ENCODE data around the gene ODF4.

The ODF4 gene, protein sequence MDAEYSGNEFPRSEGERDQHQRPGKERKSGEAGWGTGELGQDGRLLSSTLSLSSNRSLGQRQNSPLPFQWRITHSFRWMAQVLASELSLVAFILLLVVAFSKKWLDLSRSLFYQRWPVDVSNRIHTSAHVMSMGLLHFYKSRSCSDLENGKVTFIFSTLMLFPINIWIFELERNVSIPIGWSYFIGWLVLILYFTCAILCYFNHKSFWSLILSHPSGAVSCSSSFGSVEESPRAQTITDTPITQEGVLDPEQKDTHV
- 0 to 0.12 (median 0) reads per million in 18 experiments for total RNA-seq

- DNase-seq, result no peak
These were observed at the start of gene ODF4 for GRCh38 chr17:8339540-8339939. Gene ODF4 (plus strand): TSS chr17:8339840. CDS start chr17:8340052, 212 bp downstream.

- no peak for DNase-seq
These were observed 49.6 kb upstream of the ODF4 start for GRCh38 chr17:8290043-8290442.

GRCh38 chr17:8292639-8293395, 46.8 kb upstream of the ODF4 start:
- DNase-seq, result peak; percentile 72 to 82

- DNase-seq, result no peak
These were observed 45.3 kb upstream of the ODF4 start for GRCh38 chr17:8294361-8294760.

- DNase-seq, result no peak
These were observed 44.8 kb upstream of the ODF4 start for GRCh38 chr17:8294814-8295316.

GRCh38 chr17:8300226-8300625, 39.4 kb upstream of the ODF4 start:
- no peak for DNase-seq

DNA sequence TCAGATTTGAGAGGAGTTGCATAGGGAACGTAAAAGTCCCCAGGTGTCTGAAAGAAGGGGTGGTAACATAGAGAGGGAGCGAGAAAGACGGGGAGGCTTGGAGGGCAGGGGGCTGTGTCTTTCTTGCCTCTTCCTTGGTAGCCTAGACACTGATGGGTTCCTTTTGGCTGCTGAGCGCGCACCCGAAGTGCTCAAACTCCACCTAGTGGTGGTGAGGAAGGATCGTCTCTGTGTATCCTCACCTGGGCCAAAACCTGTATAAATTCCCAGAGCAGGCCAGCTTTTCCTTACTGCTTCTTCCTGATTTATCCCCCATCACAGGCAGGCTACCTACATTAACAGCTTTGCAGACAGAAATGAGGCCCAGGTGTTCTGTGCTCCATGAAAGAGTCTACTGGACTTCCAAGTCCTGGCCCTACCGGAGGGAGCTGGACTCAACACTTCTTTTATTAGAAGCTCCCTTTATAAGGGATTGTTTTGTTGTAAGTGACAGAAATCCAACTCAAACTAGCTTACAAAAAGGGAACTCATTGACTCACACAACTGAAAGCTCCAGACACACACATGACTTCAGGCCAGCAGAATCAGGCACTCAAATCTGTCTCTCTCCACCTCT, 38.9 kb upstream of the ODF4 start:
- peak; percentile 55 to 71 for DNase-seq

DNA sequence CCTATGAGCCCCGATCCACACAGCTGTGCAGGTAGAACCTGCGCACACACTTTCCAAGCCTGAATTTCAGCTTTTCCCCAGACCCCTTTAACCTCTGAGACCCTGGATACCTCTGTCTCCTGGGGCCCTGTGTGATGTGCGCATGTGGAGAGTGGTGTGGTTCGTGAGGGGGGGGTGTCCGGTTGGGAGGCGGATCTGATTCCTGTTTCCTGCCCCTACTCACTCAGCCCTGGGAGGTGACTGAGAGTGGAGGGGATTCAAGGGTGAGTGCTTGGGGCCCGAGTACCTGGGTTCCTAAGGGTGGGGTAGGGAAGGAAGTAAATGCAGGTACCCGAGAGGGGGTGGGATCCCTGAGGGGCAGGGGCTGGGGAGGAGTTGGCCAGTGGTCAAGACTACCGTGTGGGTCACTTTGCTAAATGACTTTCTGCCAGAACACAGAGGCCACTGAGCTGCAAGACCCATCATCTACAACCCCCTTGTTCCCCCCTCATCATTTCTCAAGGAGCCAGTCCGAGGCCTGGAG, 29.0 kb upstream of the ODF4 start:
- no peak for DNase-seq

- no peak for DNase-seq
These were observed 28.4 kb upstream of the ODF4 start for GRCh38 chr17:8311131-8311790.

DNA sequence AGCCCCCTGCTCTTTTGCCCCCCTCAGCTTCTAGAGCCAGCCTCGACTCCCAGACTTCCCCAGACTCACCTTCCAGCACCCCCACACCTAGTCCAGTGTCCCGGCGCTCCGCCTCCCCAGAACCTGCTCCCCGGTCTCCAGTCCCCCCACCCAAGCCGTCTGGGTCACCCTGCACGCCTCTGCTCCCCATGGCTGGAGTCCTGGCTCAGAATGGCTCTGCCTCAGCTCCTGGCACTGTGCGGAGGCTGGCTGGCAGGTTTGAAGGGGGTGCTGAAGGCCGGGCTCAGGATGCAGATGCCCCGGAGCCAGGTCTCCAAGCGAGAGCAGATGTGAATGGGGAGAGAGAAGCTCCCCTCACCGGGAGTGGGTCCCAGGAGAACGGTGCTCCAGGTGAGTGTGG, 27.4 kb upstream of the ODF4 start:
- DNase-seq, result no peak

- DNase-seq, result no peak
These were observed 26.7 kb upstream of the ODF4 start for GRCh38 chr17:8312726-8313600.

- DNase-seq, result no peak
These were observed 24.6 kb upstream of the ODF4 start for GRCh38 chr17:8314797-8315763.

DNA sequence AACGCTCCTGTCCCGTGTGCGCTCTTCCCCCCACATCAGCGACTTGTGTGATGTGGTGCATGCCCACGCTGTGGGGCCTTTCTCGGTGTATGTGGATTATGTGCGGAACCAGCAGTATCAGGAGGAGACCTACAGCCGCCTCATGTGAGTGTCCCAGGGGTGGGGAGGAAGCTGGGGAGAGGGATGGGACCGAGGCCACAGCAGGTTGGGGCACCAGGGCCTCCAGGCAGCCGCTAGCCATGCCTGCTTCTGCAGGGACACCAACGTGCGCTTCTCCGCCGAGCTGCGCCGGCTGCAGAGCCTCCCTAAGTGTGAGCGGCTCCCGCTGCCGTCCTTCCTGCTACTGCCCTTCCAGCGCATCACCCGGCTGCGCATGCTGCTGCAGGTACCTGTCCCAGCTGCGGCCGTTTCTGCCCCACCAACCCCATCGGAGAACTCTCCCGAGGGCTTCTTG, 23.8 kb upstream of the ODF4 start:
- no peak for DNase-seq

GRCh38 chr17:8318010-8318935, 21.4 kb upstream of the ODF4 start:
- DNase-seq, result no peak

- DNase-seq, result no peak
These were observed 19.4 kb upstream of the ODF4 start for GRCh38 chr17:8320262-8320661.

DNA sequence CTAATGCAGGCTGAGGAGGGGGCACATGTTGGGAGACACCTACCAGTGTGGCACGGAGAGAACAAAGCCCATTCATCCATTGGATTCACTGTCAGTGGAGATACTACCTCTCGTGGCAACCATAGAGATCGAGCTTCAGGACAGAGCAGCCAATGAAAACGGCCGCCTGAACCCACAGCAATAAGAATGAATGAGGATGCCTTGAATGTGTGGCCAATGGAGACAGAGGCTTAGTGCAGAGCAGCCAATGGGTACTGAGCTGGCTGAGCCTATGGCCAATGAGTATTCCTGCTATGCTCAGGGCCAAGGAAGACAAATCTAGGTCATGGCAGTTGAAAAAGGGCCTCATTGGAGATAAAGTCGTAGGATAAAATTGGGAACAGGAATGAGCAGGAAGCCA, 18.6 kb upstream of the ODF4 start:
- DNase-seq, result no peak

- no peak for DNase-seq
These were observed 17.6 kb upstream of the ODF4 start for GRCh38 chr17:8322061-8322460.

DNA sequence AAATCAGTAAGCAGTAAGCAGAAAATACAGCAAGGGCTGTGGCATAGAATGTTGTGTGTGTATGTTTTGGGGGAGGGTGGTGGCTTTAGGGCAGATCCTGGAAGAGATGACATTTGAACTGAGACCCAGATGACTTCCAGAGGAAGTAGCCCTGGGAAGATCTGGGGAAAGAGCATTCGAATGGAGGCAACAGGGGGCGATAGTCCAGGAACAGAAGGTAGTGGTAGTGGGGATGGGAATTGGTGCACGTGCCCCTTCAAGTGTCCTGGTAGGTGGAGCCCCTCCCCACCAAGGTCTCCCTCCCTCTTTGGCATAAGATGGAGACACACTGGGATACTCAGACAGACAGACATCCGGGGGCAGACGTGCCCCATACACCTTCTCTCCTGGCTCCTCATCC, 15.5 kb upstream of the ODF4 start:
- DNase-seq, result no peak

- peak; percentile 36 to 54 for DNase-seq
These were observed 14.7 kb upstream of the ODF4 start for GRCh38 chr17:8324923-8325322.

All from inflammatory macrophage (primary cell).